Activated CD4-positive, CD25-positive, alpha-beta regulatory T cell treated with anti-CD3 and anti-CD28 coated beads, Interleukin-2, amount 50 U/mL, for 72 hours (primary cell): ENCODE data around the gene ZNF600.
A peak's percentile ranks its signal among the peaks of the same experiment; 100 is the strongest.
"Not testable (repeated sequence)": the region's sequence is repeated elsewhere in the genome, so short reads cannot be mapped to it uniquely, and the experiment has no call there.

Experiments
- DNase-seq: peaks from one replicate; pipeline ENCODE4 v3.0.0; 2021

The ZNF600 gene

DNA sequence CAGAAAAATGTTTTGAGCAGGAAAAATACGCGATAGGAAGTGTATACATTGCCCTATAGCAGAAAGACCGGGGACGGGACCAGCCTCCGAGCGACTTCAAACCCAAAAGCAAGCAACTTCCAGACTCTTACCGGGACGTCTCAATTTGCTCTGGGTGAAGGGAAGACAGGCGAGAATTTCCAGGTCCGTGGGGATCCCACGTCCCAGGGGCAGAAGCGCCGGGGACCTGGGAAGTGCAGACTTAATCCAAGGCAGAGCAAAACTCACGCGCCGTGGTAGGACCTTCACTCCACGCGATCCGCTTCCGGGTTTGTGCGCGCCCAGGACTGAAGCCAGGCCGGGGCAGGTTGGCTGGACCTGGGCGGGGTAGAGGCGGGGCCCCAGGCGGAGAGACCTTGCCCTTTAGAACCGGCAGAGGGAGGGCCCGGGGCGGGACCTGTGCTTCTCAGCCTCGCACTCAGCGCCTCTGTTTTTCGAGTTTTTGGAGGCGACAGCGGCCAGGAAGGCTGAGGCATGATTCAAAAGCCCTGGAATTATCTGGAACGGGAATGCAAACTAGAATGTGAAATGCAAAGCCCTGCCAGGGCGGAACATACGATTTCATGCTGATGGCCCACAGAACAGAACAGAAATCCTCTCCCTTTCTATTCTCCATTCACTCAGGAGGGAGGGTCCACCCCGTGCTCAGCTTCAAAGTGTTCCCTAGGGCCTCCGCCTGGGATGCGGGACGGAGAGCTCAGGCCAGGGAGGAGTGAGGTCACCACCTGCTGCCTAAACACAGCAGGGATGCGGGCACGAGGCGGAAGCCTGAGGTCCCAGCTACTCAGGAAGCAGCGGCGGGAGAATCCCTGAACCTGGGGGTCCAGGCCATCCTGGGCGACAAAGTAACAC, at the start of gene ZNF600:
TSS of gene ZNF600 (minus strand) at position 328 of the 891 bp plus-strand sequence. CDS start 7,903 bp downstream, outside the sequence.
- peak; percentile 75 for DNase-seq

DNA sequence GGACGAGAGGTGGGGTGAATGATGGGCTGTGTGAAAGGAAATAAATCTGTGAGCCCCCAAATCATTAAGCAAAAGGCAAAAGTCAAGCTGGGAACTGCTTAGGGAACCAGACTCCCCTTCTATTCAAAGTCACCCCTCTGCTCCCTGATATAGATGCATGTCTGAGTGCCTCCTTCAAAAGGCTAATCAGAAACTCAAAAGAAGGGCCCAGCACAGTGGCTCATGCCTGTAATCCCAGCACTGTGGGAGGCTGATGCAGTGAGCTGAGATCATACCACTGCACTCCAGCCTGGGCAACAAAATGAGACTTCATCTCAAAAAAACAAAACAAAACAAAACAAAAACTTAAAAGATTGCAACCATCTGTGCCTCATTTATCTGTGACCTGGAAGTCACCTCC, 47.7 kb upstream of the ZNF600 start:
- DNase-seq, result not testable (repeated sequence)

DNA sequence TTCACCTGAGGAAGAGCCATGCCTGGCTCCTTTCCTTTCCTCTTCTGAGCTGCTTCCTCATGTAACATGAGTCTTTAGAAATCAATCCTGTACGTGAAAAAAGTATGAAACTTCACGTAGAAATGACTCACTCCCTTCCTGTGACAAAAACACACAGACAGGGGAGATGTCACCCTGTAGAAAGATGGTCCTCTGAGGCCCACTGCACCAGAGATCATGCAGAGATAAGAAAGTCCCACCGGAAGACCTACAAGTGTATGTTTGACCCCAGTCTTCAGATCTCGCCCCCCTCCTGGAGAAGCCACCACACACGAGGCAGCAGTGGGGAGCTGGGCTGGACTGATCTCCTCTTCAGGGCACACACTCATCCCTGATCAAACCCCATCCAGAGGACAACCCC, 47.0 kb upstream of the ZNF600 start:
- DNase-seq, result not testable (repeated sequence)

DNA sequence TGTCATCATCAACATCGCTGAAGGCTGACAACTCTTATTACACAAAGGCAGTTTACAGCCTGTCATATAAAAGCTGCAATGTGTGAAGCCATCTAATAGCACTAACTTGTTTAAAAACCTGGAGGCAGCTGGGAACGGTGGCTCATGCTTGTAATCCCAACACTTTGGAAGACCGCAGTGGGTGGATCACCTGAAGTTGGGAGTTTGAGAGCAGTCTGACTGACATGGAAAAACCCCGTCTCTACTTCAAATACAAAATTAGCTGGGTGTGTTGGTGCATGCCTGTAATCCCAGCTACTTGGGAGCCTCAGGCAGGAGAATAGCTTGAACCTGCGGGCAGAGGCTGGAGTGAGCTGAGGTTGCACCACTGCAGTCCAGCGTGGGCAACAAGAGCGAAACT, 43.3 kb upstream of the ZNF600 start:
- DNase-seq, result not testable (repeated sequence)

DNA sequence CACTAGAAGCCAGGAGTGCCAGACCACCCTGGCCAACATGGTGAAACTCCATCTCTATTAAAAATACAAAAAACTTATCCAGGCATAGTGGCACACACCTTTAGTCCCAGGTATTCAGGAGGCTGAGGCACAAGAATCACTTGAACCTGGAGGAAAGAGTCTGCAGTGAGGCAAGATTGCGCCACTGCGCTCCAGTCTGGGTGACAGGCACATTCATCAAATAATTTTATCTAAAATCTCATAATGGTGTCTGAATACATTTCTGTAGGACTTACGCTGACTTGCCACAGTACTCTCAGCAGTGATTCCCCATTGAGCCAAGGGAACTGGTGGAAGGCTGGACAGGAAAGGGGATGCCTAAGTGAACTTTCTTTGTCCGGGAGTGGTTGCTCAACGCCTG, 39.2 kb upstream of the ZNF600 start:
- no peak for DNase-seq

DNA sequence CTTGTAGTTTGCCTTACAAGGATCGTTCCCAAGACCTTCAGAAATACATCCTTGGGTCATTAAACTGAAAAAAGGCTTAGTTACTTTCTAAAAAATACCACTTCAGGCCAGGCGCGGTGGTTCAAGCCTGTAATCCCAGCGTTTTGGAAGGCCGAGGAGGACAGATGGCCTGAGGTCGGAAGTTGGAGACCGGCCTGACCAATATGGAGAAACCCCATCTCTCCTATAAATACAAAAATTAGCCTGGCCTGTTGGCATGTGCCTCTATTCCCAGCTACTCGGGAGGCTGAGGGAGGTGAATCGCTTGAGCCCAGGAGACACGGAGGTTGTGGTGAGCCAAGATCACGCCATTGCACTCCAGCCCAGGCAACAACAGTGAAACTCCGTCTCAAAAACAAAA, 37.1 kb upstream of the ZNF600 start:
- DNase-seq, result no peak

DNA sequence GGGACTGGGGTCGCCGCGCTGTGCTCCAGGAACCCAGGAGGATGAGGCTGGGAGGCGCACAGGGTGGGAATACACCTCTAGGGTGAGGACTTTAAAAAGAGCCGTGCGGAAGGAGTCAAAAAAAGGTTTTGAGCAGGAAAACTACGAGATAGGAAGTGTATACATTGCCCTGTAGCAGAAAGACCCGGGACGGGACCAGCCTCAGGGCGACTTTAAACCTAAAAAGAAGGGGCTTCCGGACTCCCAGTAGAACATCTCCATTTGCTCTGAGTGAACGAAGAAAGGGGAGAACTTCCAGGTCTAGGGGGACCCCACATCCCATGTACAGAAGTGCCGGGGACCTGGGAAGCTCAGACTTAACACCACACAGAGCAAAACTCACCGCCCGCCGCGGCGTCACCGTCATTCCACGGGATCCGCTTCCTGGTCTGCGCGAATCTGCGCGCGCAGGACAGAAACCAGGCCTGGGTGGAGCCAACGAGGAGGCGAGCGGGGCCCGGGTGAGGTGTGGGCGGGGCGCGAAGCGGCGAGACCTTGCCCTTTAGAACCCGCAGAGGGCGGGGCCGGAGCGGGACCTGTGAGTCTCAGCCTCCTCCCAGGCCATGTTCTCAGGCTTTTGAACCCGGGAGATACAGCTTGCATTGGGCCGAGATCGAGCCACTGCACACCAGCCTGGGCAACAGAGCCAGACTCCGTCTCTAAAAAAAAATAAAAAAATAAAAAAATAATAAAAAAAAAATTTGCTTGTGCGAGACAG, 34.8 kb upstream of the ZNF600 start, which contains the start of gene ZNF28:
TSS of gene ZNF28 (minus strand) at position 430 of the 757 bp plus-strand sequence. CDS start 3,675 bp downstream, outside the sequence.
- DNase-seq, result peak; percentile 73

DNA sequence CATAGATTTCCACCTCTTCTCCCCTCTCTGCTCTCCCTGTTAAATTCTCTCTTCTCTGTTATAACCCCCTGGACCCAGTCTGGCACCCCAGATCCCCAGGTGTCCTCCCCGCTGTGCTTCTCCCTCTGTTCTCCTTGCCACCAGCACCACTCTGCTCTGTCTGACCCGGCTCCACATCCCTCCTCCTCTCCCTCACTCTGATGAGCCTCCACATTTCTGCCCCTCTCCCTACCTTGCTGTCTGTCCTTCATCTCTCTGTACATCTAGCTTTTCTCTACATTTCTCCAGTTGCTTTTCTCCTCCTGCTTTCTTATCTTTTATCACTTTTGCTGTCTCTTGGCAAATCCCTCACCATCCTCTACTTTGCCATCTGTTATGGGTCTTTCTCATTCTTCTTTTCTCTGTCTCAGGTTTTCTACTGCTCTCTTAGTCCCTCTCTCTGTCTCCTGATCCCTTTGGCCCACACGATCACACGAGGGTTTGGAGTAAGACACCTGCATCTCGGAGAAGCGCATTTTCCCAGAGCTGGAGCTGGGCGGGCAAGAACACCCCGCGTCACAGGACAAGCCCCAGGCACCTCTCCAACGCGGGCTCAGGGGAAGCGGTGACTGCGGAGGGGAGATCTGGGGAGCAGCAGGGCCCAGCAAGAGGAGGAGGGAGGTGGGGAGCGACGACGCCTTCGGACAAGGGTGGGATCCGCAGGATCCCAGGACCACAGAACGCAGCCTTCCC, 34.0 kb upstream of the ZNF600 start:
- peak; percentile 39 for DNase-seq

DNA sequence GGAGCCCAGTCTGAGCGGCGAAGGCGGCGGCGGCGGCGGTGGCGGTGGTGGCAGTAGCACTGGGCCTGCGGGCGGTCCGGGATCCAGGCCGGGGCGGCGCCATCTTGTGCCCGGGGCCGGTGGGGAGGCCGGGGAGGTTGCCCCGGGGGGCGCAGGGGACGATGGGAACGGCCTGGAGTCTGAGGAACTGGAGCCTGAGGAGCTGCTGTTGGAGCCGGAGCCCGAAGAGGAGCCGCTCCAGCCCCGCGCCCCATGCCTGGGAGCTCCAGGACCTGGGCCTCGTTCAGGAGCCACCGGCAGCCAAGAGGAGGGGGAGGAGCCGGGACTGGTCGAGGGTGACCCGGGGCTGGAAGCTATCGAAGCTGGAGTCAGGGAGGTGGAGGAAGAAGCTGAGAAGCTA, 23.2 kb upstream of the ZNF600 start:
- DNase-seq, result no peak

DNA sequence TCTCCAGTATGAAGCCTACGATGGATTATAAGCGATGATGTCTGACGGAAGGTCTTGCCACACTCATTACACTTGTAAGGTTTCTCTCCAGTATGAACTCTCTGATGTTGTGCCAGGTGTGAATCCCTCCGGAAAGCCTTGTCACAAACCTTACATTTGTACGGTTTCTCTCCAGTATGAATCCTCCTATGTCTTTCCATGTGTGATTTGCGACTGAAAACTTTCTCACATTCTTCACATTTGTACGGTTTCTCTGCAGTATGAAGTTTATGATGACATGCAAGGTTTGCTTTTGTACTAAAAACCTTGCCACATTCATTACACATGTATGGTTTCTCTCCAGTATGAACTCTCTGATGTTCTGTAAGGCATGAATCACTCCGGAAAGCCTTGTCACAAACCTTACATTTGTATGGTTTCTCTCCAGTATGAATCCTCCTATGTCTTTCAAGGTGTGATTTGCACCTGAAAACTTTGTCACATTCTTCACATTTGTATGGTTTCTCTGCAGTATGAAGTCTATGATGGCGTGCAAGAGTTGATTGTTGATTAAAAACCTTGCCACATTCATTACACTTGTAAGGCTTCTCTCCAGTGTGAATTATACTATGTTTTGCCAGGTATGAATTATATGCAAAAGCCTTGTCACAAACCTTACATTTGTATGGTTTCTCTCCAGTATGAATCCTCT, 13.5 kb upstream of the ZNF600 start:
- DNase-seq, result not testable (repeated sequence)

DNA sequence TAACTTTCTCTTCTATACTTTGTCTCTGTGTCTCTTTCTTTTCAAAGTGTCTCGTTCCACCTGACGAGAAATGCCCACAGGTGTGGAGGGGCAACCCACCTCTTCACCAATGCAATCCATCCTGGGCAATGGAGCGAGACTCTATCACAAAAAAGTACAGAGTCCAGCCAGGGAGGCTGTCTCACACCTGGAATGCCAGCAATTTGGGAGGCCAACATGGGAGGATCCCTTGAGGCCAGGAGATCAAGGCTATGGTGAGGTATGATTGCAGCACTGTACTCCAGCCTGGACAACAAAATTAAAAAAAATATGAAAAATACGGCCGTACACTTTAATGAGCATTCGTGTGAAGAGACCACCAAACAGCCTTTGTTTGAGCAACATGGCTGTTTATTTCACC, 2.8 kb upstream of the ZNF600 start:
- DNase-seq, result no peak

DNA sequence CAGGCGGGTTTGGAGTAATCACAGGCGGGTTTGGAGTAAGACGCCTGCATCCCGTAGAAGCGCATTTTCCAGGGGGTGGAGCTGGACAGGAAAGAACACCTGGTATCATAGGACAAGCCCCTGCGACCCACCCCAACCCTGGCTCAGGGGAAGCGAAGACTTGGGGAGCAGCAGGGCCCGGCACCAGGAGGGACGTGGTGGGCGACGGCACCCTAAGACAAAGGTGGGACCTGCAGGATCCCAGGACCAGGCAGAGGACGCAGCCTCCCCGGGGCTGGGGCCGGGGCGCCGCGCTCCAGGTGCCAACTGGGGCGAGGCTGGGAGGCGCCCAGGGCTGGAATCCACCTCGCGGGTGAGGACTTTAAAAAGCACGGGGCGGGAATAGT, 520 bp downstream of the ZNF600 start:
- DNase-seq, result no peak

DNA sequence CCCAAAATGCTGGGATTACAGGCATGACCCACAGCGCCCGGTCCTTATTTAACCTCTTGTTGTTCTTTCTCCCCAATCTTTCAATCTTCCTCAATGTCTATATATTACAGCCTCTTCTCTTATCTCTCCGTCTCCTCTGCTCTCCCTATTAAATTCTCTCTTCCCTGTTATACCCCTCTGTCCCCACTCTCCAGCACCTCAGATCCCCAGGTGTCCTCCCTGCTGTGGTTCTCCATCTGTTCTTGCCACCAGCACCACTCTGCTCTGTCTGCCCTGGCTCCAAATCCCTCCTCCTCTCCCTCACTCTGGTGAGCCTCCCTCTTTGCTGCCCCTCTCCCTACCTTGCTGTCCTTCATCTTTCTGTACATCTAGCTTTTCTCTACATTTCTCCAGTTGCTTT, 1.1 kb downstream of the ZNF600 start:
- DNase-seq, result no peak

DNA sequence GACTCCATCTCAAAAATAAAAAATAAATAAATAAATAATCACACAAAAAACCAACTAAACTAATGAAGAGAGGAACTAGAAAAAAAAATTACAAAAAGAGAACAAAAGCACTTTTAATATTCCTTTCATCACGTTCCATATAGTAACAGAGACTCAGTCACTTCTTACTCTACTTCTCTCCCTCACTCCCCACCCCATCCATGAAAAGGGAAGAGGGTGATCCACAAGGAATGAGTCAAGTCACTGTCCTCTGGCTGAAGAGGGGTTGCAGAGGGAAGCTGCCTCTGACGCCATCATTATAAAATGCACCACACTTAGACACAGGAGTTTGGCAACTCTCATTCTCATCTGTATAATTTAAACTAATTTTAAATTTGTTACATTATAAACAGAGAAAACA, 3.7 kb downstream of the ZNF600 start:
- not testable (repeated sequence) for DNase-seq

DNA sequence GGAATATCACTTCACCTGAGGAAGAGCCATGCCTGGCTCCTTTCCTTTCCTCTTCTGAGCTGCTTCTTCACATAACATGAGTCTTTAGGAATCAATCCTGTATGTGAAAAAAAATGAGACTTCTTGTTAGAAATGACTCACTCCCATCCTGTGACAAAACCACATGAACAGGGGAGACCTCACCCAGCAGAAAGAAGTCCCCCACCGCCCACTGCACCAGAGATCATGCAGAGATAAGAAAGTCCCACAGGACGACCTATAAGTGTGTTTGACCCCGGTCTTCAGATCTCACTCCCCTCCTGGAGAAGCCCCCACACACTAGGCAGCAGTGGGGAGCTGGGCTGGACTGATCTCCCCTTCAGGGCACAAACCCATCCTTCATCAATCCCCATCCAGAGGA, 7.8 kb downstream of the ZNF600 start:
- DNase-seq, result peak; percentile 39

DNA sequence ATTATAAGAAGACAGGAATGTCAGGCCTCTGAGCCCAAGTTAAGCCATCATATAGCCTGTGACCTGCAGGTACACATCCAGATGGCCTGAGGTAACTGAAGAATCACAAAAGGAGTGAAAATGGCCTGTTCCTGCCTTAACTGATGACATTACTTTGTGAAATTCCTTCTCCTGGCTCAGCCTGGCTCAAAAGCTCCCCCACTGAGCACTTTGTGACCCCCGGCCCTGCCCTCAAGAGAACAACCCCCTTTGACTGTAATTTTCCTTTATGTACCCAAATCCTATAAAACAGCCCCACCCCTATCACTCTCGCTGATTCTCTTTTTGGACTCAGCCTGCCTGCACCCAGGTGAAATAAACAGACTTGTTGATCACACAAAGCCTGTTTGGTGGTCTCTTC, 30.1 kb downstream of the ZNF600 start:
- not testable (repeated sequence) for DNase-seq

DNA sequence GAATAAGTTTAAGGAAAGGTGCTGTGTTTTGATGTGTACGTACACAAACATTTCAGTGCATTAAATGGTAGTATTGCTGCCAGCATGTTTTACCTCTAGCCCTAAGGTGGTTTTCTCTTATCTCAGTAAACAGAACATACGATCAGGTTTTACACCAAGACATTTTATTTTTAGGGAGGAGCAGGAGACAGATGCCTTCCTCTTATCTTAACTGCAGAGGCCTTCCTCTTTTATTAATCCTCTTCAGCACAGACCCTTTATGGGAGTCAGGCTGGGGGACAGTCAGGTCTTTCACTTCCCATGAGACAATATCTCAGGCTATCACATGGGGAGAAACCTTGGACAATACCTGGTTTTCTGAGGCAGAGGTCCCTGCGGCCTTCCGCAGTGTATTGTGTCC, 36.8 kb downstream of the ZNF600 start:
- DNase-seq, result no peak

DNA sequence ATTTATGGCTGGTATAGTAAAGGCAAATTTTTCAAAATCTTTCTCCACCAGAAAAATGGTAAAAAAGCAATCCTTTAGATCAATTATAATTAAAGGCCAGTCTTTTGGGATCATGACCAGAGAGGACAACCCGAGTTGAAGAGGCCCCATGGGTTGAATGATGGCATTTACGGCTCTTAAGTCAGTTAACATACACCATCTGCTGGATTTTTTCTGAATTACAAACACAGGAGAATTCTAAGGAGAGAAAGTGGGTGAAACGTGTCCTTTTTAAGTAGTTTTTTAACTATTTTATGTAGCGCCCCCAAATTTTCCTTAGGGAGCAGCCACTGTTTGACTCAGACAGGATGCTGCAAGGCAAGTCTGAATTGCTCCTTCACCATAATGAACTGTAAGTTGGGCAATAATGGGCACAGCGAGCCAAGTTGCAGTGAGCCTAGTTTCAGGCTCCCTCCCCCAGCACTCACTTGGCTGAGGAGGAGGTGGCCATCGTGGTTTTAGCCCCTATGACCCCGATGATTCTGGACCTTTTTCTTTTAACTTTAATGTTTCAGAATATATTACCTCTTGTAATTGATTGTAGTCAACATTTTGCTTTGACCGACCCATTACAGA, 38.1 kb downstream of the ZNF600 start:
- no peak for DNase-seq

DNA sequence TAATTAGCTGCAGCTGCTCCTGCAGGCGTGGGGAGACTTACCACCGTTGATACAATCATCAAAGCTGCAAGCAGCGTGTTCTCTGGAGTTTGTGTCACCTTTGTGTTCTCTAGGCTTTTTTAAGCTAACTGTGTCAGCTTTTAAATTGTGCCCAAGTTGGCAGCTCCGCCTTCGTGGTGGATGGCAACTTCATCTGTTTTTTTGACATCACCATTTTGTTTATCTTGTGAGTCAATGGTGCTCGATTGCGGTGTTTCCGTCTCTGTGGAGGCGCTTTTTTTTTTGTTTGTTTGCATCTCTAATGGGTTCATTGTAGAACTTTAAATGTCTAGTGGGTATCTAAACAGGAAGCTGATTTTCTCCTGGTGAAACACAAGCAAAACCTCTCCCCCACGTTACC, 40.7 kb downstream of the ZNF600 start:
- not testable (repeated sequence) for DNase-seq

DNA sequence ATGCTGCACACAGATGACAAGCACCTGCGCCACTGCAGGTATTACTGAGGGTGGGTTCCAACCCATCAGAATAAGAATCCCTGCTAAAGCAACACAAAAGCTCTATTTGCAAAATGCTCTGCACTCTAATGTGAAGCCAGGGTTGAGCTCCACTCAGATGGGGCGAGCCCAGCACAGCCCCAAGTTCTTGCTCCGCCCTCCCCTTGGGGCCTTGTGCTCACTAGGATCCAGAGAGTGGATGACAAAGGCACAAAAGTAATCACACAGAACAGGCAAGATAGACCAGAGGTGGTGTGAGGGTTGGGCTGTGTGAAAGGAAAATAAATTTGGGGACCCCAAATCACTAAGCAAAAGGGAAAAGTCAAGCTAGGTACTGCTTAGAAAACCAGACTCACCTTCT, 43.5 kb downstream of the ZNF600 start:
- no peak for DNase-seq

DNA sequence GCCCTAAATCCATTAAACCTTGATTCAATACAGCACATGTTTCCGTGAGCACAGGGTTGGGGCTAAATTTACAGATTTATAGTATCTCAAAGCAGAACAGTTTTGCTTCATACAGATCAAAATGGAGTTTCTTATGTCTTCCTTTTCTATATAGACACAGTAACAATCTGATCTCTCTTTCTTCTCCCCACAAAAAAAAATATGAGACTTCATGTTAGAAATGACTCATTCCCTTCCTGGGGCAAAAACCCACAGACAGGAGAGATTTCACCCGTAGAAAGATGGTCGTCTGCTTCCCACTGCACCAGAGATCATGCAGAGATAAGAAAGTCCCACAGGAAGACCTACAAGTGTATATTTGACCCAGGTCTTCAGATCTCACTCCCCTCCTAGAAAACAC, 44.1 kb downstream of the ZNF600 start:
- no peak for DNase-seq

DNA sequence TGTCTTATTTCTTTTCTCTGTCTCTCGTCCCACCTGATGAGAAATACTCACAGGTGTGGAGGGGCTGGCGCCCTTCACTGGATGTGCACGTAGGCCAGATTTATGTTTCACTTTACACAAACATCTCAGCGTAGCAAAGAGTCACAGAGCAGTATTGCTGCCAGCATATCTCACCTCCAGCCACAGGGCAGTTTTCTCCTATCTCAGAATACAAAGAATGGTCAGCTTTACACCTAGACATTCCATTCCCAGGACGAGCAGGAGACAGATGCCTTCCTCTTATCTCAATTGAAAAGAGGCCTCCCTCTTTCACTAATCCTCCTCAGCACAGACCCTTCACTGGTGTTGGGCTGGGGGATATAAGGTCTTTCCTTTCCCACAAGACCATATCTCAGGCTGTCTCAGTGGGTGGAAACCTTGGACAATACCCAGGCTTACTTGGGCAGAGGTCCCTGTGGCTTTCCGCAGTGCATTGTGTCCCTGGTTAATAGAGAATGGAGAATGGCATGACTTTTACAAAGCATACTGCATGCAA, 44.6 kb downstream of the ZNF600 start:
- no peak for DNase-seq
